Suppressor macrophage treated with lipopolysaccharide for 4 hours (primary cell): ENCODE data around the gene SNX17.
A peak's percentile ranks its signal among the peaks of the same experiment; 100 is the strongest.
"Not testable (repeated sequence)": the region's sequence is repeated elsewhere in the genome, so short reads cannot be mapped to it uniquely, and the experiment has no call there.

ENCODE experiments used
- DNase-seq: peaks from one replicate; pipeline ENCODE4 v3.0.0-alpha.2; 2020

The SNX17 gene

DNA sequence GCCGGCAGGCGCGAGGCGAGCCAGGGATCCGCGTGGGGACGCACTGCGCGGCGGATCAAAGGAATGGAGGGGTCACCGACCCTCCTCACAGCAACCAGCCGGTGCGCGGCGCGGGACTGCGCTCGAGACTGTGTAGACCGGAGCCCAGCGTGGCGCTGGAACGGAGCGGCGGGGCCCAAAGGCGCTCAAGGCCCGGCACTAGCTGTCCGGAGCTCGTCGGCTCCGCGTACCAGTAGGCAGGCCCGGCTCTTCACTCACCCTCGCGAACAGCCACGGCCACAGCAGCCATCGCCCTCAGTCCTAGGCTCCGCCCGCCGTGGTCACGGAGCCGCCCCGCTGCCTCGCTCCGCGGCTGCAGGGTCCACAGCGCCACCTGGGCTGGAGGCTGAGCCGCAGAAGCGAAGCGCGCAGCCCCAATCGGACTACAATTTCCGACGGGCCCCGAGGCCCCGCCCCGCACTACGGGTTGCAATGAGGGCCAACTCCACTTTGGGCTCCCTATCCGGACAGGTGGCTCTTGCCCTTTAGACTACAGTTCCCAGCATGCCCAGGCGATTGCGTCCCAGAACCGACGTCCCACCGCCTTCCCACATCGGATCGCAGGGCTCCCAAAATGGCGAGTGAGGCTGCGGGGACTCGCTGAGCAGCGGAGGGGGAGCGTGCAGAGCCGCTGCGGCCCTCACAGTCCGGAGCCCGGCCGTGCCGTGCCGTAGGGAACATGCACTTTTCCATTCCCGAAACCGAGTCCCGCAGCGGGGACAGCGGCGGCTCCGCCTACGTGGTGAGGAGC, at the start of gene SNX17, which contains the start of gene EIF2B4:
TSS of gene SNX17 (plus strand) at position 591 of the 790 bp plus-strand sequence. CDS start at position 719, 128 bp downstream.
TSS of gene EIF2B4 (minus strand) at position 313 of the 790 bp plus-strand sequence. CDS start at position 289, 24 bp downstream.
- DNase-seq, result peak; percentile 99

GRCh38 chr2:27320958-27321543, 49.4 kb upstream of the SNX17 start:
- DNase-seq, result peak; percentile 66

DNA sequence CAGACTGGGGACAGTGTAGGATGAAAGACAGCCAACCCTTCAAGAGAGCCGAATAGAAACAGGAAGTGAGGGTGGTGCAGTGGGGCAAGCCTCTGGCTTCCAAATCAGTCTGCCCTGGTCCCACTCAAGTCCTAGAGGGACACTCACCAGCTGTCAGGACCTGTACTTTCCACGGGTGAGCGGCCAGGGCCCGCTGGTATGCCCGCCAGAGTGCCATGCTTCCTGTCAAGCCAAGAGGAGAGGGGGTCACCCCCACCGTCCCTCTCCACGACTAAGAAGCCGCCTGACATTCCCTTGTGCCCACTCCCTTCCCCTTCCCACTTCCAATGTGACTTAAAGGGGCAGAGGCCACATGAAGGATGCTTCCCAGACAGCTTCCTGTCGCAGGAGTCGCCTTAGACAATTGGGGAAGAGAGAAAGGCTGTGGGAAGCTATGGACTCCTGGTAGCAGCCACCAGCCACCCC, 48.1 kb upstream of the SNX17 start:
- peak; percentile 50 for DNase-seq

DNA sequence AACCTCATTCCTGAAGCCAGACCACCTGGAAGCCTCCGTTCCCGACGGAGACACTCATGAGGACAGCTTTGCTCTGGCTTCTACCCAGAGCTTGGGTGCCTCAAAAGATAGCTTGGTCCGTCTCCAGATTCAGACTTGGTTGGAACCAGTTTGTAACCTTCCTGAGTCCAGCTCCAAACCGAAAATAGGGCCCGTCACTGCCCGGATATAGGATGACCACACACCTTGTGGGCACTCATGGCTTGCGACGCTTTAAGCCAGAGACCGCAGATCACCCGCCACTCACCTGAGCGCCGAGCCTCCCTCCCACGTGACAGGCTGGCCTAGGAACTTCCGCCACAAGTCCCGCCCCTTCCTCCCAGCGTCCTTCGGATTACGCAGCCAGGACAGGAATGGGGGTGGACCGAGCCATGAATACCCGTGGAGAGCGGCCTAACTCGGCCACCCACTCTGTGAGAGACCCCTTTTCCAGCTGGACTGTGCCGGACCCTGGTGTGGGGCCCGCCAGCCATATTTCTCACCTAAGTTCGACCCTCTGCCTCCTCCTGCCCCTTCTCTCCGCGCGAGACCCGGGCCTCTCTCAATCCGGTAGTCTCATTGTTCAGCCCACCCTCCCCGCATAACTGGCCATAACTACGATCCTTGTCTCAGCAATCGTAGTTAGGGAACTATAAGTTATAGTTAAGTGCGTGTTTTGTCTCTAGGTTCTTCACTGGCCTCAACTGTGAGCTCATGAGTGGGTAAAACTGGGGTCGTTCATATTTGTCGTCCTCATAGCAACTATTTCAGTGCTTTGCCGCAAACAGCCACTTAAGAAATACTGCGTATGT, 47.4 kb upstream of the SNX17 start, which contains the start of gene MPV17:
TSS of gene MPV17 (minus strand) at position 332 of the 830 bp plus-strand sequence. CDS start 580 bp downstream, outside the sequence.
- peak; percentile 91 for DNase-seq

DNA sequence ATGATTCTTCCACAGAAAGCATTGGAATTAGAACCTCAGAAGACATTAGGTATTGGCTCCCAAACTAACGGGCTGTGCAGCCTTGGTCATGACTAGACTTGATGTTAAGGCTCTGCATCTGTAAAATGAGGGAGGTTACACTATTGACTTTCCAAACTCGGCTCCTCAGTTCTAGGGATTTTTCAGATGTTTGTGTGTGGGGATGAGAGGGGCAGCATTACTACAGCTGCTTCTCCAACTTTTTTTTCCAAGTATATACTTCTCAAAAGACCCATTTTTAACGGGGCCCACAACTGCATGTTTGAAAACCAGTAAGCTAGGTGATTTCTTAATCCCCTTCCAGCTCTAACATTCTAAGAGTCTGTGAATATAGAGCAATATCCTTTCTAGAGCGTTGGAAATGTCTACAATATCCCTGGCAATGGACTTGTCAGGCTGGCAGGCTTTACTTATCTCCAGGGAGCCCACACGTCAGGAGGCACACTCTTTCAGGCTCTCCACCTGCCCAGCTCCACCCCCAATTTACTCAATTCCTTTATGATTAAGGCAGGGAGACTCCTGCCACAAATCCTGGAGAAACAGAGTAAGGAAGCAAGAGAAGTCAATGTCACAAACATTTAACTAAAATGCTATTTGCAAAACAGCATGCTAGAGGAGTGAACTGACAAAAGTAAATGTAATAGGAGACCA, 46.7 kb upstream of the SNX17 start:
- DNase-seq, result no peak

DNA sequence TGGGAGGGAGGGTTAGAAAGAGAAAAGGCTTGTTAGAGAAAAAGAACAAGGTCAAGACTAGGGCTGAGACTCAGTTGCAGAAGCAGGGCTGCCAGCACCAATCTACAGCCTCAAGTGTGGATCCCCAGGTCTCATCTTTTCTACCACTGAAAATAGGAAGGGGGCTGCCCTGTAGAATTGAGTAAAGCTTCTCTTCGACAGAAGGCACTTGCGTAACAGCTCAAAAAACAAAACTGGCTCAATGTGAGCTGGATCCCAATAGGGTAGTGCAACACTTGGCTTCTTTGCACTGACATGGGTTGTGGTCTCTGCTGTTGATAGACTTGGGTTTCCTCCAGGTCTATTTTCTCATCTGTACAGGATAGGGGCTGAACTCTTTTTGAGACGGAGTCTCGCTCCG, 45.7 kb upstream of the SNX17 start:
- no peak for DNase-seq

- DNase-seq, result no peak
Measured at GRCh38 chr2:27335311-27335710, 35.1 kb upstream of the SNX17 start.

DNA sequence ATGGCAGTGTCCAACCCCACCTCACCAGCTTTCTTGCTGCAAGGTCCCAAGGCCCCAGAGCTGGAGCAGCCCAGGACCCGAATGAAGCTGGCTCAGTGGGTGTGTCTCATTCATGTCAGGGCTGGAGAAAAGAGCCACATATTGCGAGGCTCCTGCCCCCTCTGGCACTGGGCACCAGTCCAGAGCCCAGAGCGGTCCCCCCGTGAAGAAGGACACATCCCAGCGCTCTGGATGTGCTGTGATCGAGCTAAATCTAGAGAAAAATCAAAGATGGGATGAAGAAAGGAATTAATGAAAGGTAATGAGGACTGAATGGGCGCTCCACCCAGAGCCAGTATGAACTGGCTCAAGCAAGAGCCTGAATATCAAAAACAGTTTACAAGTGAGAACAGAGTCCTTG, 34.2 kb upstream of the SNX17 start:
- no peak for DNase-seq

GRCh38 chr2:27347641-27348040, 22.8 kb upstream of the SNX17 start:
- no peak for DNase-seq

GRCh38 chr2:27350106-27350693, 20.2 kb upstream of the SNX17 start:
- DNase-seq, result no peak

GRCh38 chr2:27351802-27352598, 18.4 kb upstream of the SNX17 start:
- DNase-seq, result no peak

GRCh38 chr2:27353386-27353761, 17.0 kb upstream of the SNX17 start:
- not testable (repeated sequence) for DNase-seq

DNA sequence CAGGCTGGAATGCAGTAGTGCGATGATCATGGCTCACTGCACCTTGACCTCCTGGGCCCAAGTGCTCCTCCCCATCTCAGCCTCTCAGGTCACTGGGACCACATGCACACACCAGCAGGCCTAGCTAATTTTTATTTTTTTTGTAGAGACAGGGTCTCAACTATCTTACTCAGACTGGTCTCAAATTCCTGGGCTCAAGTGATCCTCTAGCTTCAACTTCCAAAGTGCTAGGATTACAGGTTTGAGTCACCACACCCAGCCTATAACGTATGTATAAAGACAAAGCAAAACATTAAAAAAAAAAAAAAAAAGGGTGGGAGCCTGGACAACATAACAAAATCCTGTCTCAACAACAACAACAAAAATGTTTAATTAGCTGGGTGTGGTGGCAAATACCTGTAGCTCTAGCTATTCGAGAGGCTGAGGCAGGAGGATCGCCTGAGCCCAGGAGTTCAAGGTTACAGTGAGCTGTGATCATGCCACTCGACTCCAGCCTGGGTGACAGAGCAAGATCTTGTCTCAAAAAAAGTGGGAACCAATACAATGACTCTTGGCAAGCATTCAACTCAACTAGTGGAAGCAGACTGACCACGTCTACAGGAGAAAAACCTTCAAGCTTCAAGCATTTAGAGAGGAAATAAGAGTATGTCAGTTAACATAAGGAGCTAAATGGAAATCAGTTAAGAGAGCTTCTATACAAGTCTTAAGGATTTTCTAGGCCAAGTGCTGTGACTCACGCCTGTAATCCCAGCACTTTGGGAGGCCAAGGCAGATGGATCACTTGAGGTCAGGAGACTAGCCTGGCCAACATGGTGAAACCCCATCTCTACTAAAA, 16.4 kb upstream of the SNX17 start:
- no peak for DNase-seq

GRCh38 chr2:27354597-27354927, 15.9 kb upstream of the SNX17 start:
- DNase-seq, result no peak

GRCh38 chr2:27356056-27356381, 14.4 kb upstream of the SNX17 start:
- DNase-seq, result peak; percentile 81

GRCh38 chr2:27356382-27357181, 13.8 kb upstream of the SNX17 start, which contains the start of gene GTF3C2:
TSS of gene GTF3C2 (minus strand) at chr2:27356764. CDS start at chr2:27343554, 13,210 bp downstream.
- peak; percentile 95 for DNase-seq

GRCh38 chr2:27362678-27363420, 7.6 kb upstream of the SNX17 start:
- no peak for DNase-seq

DNA sequence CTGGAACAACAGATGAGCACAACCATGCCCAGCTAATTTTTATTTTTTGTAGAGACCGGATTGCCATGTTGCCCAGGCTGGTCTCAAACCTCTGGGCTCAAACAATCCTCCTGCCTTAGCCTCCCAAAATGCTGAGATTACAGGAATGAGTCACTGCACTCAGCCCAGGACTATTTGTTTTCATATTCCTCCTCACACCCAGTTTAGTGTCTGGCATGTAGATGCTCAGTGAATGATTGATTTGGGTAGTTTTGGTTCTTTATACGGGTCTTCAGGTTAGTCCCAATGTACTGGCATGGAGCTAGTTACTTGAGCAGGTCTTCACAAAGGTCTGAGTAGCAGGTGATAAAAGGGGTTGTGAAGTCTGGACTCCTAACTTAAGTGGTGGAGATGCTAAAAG, 6.5 kb upstream of the SNX17 start:
- DNase-seq, result no peak

GRCh38 chr2:27369471-27370025, 868 bp upstream of the SNX17 start:
- peak; percentile 45 for DNase-seq
